Right renal pelvis (tissue), 4 donors: ENCODE measurements around the gene POU2F3. TPM values are rescaled to one million over a fixed set of nuclear protein-coding genes. Genes with fewer than 3 reads are reported as not detected.

ENCODE experiments used
- DNase-seq, 4 donors: peaks; one replicate each; pipeline ENCODE4 v3.0.0-alpha.2; 2013; ENCODE audit warnings: low read depth in 4 of 4, low spot score in 3 of 4, missing footprints in 1 of 4
- polyA plus RNA-seq, 4 donors: library from polyadenylated mRNA; unstranded; fragments of 120-200 nt; gene quantifications; one replicate each; pipeline ENCODE4 v1.2.1, GENCODE V29; 2013; ENCODE audit not compliant: insufficient read length in 4 of 4

Gene POU2F3
- polyA plus RNA-seq, 4 donors = 0.60 to 1.0 (median 0.73) TPM

GRCh38 chr11:120308081-120308480 lies 68.1 kb downstream of the POU2F3 start:
- DNase-seq = no peak

GRCh38 chr11:120310870-120311269 lies 70.9 kb downstream of the POU2F3 start:
- no peak for DNase-seq

- DNase-seq = no peak
Measured at GRCh38 chr11:120314861-120315260, 74.9 kb downstream of the POU2F3 start.

GRCh38 chr11:120316880-120317688 lies 77.1 kb downstream of the POU2F3 start:
- DNase-seq = peak in 2 of 4 donors; percentile 25 to 39

- no peak for DNase-seq
Measured at GRCh38 chr11:120317689-120318480, 77.9 kb downstream of the POU2F3 start.

GRCh38 chr11:120318906-120319305 lies 79.0 kb downstream of the POU2F3 start:
- no peak for DNase-seq

- DNase-seq = peak in 1 of 4 donors; percentile 62
Measured at GRCh38 chr11:120324932-120325810, 85.2 kb downstream of the POU2F3 start, which contains the start of gene TLCD5. Gene TLCD5 (plus strand): TSS chr11:120325299. CDS start chr11:120327442, 2,143 bp downstream.

- no peak for DNase-seq
Measured at GRCh38 chr11:120326228-120326627, 86.3 kb downstream of the POU2F3 start.

- DNase-seq = no peak
Measured at GRCh38 chr11:120326845-120327281, 86.9 kb downstream of the POU2F3 start.

GRCh38 chr11:120327311-120327710 lies 87.4 kb downstream of the POU2F3 start:
- no peak for DNase-seq

GRCh38 chr11:120329556-120329955 lies 89.6 kb downstream of the POU2F3 start:
- DNase-seq = no peak

GRCh38 chr11:120330045-120330444 lies 90.1 kb downstream of the POU2F3 start:
- DNase-seq = no peak

- no peak for DNase-seq
Measured at GRCh38 chr11:120331301-120331996, 91.5 kb downstream of the POU2F3 start.

- DNase-seq = no peak
Measured at GRCh38 chr11:120332822-120333716, 93.1 kb downstream of the POU2F3 start.

GRCh38 chr11:120333801-120334200 lies 93.9 kb downstream of the POU2F3 start:
- DNase-seq = no peak

- DNase-seq = no peak
Measured at GRCh38 chr11:120334332-120334731, 94.4 kb downstream of the POU2F3 start.

GRCh38 chr11:120334894-120335462 lies 95.0 kb downstream of the POU2F3 start:
- DNase-seq = peak in 2 of 4 donors; percentile 79 to 83

- DNase-seq = no peak
Measured at GRCh38 chr11:120335556-120335907, 95.6 kb downstream of the POU2F3 start.
